Chondrocyte (in vitro differentiated cells): ENCODE results near the gene SMKR1. TPM values are rescaled to one million over a fixed set of nuclear protein-coding genes. Genes with fewer than 3 reads are reported as not detected.

Experiments
- DNase-seq: peaks from one replicate; pipeline ENCODE4 v3.0.0; 2021; ENCODE audit warnings: mixed read lengths, low spot score
- H3K27ac Mint-ChIP-seq: one replicate; pipeline ENCODE4 v1.8.0; 2021; ENCODE audit warnings: mild to moderate bottlenecking, moderate library complexity, mixed read lengths; ENCODE audit not compliant: unreplicated experiment
- H3K27me3 Mint-ChIP-seq: 2 replicates; pipeline ENCODE4 v1.8.0; 2021; ENCODE audit warnings: low read depth, mixed read lengths
- H3K36me3 Mint-ChIP-seq: 2 replicates; pipeline ENCODE4 v1.8.0; 2021; ENCODE audit warnings: low read depth, mixed read lengths
- H3K4me1 Mint-ChIP-seq: 2 replicates; pipeline ENCODE4 v1.8.0; 2021; ENCODE audit warnings: low read depth, mild to moderate bottlenecking, mixed read lengths
- H3K4me3 Mint-ChIP-seq: one replicate; pipeline ENCODE4 v1.8.0; 2021; ENCODE audit warnings: mild to moderate bottlenecking, moderate library complexity, mixed read lengths; ENCODE audit not compliant: unreplicated experiment
- H3K9me3 Mint-ChIP-seq: 2 replicates; pipeline ENCODE4 v1.8.0; 2021; ENCODE audit warnings: low read depth, mixed read lengths
- total RNA-seq: library from RNA; stranded (reverse); gene quantifications from 3 replicates; pipeline ENCODE4 v1.2.1, GENCODE V29; 2021
- TF ChIP-seq, protein P1 (sequence below): fragments of 200-600 bp; sonication (generic); IDR thresholded peaks from 2 replicates; pipeline ENCODE4 v1.5.0; 2021; ENCODE audit warnings: antibody characterized with exemption, mild to moderate bottlenecking, moderate library complexity

SMKR1 gene
- total RNA-seq, 1 donor from 2014 or later, result 0.20 TPM

DNA sequence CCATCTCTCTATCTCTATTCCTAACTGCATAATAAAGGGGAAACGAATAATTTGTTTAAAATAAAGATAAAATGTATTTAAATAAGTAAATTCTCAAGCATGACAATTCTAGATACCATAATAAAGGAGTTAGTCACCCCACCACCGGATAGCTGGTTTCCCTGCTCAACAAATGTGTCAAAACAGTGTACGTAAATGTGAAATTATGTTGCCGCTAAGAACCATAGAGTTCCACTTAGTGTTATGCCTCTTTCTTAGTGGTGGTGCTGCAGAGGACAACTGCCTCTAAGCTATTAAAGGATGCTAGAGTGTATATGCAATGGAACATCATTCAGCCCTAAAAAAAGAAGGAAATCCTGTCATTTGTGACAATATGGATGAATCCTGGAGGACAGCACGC is 42.4 kb downstream of the SMKR1 start:
- Mint-ChIP-seq H3K4me1 (no peaks in the 10 kb centered on the region), H3K4me3 (no peak overlapping the region), H3K27ac (no peak overlapping the region), H3K27me3 (peaks cover 14% of the 10 kb centered on the region), H3K9me3 (no peaks in the 10 kb centered on the region), H3K36me3 (no peaks in the 10 kb centered on the region)
- TF ChIP-seq, protein P1, sequence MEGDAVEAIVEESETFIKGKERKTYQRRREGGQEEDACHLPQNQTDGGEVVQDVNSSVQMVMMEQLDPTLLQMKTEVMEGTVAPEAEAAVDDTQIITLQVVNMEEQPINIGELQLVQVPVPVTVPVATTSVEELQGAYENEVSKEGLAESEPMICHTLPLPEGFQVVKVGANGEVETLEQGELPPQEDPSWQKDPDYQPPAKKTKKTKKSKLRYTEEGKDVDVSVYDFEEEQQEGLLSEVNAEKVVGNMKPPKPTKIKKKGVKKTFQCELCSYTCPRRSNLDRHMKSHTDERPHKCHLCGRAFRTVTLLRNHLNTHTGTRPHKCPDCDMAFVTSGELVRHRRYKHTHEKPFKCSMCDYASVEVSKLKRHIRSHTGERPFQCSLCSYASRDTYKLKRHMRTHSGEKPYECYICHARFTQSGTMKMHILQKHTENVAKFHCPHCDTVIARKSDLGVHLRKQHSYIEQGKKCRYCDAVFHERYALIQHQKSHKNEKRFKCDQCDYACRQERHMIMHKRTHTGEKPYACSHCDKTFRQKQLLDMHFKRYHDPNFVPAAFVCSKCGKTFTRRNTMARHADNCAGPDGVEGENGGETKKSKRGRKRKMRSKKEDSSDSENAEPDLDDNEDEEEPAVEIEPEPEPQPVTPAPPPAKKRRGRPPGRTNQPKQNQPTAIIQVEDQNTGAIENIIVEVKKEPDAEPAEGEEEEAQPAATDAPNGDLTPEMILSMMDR, result no peak
- no peak for DNase-seq

DNA sequence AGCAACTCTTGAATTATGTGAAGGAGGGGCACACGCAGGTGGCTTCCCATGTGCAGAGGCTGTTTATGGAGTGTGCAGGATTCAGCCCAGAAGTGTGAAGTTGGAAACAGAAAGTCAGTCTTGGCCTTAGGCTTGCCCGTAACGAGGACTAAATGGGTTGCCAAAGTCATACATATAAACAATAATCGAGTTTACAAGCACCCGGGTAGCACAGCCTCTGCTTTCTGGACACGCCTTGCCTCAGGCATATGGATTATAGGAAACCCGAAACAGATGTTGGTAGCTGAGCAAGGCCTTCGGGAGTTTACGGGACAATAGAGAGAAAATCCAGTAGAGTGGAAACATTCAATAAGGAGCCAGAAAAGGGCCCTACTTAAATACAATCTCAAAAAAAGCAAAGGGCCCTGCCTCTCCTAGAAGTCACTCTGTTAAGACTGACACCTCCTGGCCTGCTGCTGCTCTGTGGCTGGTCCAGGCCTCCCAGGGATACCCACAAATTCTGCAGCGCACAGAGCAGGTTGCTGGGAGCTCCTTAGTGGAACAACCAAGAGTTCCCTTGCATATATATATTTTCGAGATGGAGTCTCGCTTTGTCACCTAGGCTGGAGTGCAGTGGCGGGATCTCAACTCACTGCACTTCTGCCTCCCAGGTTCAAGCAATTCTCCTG is 48.5 kb downstream of the SMKR1 start:
- H3K27ac Mint-ChIP-seq, result no peak overlapping the region
- peaks cover 6% of the 10 kb centered on the region for H3K4me1 Mint-ChIP-seq
- H3K36me3 Mint-ChIP-seq, result no peaks in the 10 kb centered on the region
- no peaks in the 10 kb centered on the region for H3K9me3 Mint-ChIP-seq
- H3K4me3 Mint-ChIP-seq, result no peak overlapping the region
- TF ChIP-seq, protein P1, result no peak
- no peak for DNase-seq
- H3K27me3 Mint-ChIP-seq, result peaks cover 10% of the 10 kb centered on the region

DNA sequence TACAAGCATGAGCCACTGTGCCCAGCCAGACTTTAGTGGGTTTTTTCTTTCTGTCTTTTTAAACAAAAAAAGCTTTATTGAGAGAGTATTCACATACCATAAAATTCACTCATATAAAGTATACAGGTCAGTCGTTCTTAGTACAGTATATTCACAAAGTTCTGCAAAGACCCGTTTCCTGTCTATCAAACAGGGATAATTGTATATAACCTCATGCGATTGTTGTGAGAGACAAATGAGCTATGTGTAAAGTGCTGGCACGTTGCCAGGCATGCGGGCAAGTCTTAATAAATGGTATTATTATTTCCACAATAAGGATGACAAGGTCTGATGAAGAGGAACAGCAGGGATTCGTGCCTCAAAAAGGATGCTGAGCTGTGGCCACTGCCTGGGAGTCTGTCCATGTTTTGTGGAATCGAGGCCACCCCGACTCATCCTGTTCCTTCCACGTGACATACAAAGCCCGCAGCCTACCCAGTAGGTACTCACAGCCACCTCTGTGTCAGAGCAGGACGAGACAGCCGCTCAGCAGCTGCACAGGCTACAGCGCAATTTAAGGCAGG is 51.6 kb downstream of the SMKR1 start:
- no peaks in the 10 kb centered on the region for H3K36me3 Mint-ChIP-seq
- peak overlapping the region; percentile 45 for H3K4me3 Mint-ChIP-seq
- H3K27ac Mint-ChIP-seq, result no peak overlapping the region
- H3K27me3 Mint-ChIP-seq, result peaks cover 10% of the 10 kb centered on the region
- TF ChIP-seq, protein P1, result no peak
- no peak for DNase-seq
- no peaks in the 10 kb centered on the region for H3K9me3 Mint-ChIP-seq
- peaks cover 6% of the 10 kb centered on the region for H3K4me1 Mint-ChIP-seq

DNA sequence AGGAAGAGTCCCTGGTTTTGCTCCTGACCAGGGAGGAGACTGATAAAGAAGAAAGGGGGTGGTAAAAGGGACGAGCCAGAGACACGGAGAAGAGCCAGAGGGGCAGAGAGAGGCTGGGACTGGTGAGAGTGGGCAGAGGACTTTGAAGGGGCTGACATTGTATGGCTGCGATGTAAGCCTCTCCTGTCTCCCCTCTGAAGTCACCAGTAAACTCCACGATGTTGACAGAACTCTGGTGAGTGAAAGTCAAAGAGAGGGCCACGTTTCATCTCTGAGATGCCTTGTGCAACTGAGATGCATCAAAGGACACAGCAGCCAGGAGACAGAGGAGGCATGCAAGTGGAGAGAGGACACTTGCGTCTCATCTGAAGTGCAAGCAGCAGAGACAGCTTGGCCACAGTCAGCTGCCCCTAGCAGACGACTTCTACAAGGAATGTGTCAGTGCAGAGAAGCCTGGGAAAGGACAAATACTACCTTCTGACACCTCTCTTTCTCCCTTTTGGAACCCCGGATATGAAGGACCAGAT is 54.3 kb downstream of the SMKR1 start:
- H3K36me3 Mint-ChIP-seq, result no peaks in the 10 kb centered on the region
- H3K4me3 Mint-ChIP-seq, result no peak overlapping the region
- no peak overlapping the region for H3K27ac Mint-ChIP-seq
- no peaks in the 10 kb centered on the region for H3K9me3 Mint-ChIP-seq
- H3K27me3 Mint-ChIP-seq, result peaks cover 13% of the 10 kb centered on the region
- H3K4me1 Mint-ChIP-seq, result peaks cover 6% of the 10 kb centered on the region
- TF ChIP-seq, protein P1, result no peak
- DNase-seq, result no peak

DNA sequence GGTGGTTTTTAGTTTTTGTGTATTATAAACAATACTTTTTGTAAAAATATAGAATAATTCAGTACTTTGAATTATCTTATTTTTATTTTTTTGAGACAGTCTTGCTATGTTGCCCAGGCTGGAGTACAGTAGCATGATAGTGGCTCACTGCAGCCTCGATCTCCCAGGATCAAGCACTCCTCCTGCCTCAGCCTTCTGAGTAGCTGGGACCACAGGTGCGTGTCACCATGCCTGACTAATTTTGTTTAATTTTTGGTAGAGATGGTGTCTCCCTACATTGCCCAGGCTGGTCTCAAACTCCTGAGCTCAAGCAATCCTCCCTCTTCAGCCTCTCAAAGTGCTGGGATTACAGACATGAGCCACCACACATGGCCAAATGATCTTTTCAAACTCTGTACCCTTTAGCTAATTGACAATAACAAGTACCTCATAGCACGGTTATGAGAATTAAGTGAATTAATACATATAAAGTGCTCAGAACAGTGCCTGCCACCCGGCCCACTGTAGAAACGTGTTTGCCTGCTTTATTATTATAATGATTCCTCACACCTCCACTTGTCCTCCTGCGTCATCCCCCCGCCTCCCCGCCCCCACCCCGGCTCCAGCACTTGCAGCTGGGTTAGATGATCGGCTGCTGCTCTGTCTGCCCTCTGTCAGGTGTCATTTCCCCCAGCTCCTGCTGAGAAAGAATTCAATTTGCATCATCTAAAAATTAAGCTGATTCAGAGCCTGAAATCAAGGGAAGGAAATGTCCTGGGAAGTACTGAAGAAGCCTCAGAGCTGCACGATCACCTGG is 55.6 kb downstream of the SMKR1 start:
- H3K4me1 Mint-ChIP-seq, result peaks cover 6% of the 10 kb centered on the region
- no peak for DNase-seq
- no peaks in the 10 kb centered on the region for H3K9me3 Mint-ChIP-seq
- H3K27ac Mint-ChIP-seq, result no peak overlapping the region
- peaks cover 15% of the 10 kb centered on the region for H3K27me3 Mint-ChIP-seq
- TF ChIP-seq, protein P1, result no peak
- H3K36me3 Mint-ChIP-seq, result no peaks in the 10 kb centered on the region
- no peak overlapping the region for H3K4me3 Mint-ChIP-seq
